Measurements from ENCODE around the gene NEGR1.

DNA sequence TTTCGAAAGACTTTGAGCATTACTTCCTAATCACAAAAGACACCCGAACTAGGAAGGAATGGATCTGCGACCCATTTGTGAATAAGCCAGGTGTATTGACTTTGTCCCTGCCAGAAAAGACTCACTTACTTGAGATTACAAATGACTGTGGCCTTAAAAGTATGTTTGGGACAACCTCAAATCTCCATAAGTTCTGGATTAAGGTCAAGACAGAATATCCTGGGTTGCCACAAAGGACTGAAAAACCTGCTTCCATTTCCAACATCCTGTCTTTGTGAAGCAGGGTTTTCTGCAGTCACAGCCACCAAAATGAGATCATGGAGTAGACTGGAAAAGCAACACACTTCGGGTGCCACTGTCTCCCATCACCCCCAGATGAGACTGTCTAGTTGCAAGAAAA, 664.1 kb downstream of the NEGR1 start:
- TF ChIP-seq, protein P1, sequence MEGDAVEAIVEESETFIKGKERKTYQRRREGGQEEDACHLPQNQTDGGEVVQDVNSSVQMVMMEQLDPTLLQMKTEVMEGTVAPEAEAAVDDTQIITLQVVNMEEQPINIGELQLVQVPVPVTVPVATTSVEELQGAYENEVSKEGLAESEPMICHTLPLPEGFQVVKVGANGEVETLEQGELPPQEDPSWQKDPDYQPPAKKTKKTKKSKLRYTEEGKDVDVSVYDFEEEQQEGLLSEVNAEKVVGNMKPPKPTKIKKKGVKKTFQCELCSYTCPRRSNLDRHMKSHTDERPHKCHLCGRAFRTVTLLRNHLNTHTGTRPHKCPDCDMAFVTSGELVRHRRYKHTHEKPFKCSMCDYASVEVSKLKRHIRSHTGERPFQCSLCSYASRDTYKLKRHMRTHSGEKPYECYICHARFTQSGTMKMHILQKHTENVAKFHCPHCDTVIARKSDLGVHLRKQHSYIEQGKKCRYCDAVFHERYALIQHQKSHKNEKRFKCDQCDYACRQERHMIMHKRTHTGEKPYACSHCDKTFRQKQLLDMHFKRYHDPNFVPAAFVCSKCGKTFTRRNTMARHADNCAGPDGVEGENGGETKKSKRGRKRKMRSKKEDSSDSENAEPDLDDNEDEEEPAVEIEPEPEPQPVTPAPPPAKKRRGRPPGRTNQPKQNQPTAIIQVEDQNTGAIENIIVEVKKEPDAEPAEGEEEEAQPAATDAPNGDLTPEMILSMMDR (IDR thresholded peaks at IDR 0.05): no peak
- TF ChIP-seq POLR2A (IDR thresholded peaks at IDR 0.05): no peak

Data from stomach (tissue), 4 donors.